ENCODE results near the gene OR5M11.

- TF ChIP-seq POLR2A (IDR thresholded peaks at IDR 0.05; ENCODE audit: low read depth, low read length) (no peak), TAF1 (IDR thresholded peaks at IDR 0.05; ENCODE audit: borderline replicate concordance, low read depth, low read length) (no peak), POLR2AphosphoS5 (IDR thresholded peaks at IDR 0.05; ENCODE audit: low read depth, low read length) (no peak)
These were observed 29.8 kb downstream of the OR5M11 start for GRCh38 chr11:56513280-56513679.

Data from GM12892 (cell line).